Panc1 (cell line): ENCODE results near the gene ASTN2. TPM values are rescaled to one million over a fixed set of nuclear protein-coding genes. Genes with fewer than 3 reads are reported as not detected.

ENCODE experiments used
- ATAC-seq: fragments of 200-7000 bp; cut with Tn5 transposase; 2 replicates; pipeline ENCODE4 v1.9.1; 2020; ENCODE audit warnings: mild to moderate bottlenecking, moderate library complexity
- BruUV-seq: library from RNA; stranded (reverse); fragments of 400-500 nt; replicated peaks from 2 replicates; lab custom pipeline; 2021; lab: Mats Ljungman, UMichigan
- CTCF ChIA-PET: fragments of 300-600 bp; sonication (Branson Sonifier 250); formaldehyde crosslinking; loops from one replicate; lab custom pipeline; 2022; ENCODE audit warnings: antibody characterized with exemption; lab: Charles Lee
- POLR2A ChIA-PET: fragments of 300-600 bp; sonication (Branson Sonifier 250); formaldehyde crosslinking; loops from one replicate; lab custom pipeline; 2022; ENCODE audit warnings: antibody characterized with exemption; lab: Charles Lee
- DNase-seq: peaks from one replicate; pipeline ENCODE4 v3.0.0-alpha.2; 2010; ENCODE audit warnings: low read depth, low spot score
- H3K27ac ChIP-seq: 2 replicates; pipeline ENCODE4 v1.5.1; 2011; ENCODE audit warnings: mild to moderate bottlenecking, low read length, inconsistent platforms
- H3K27me3 ChIP-seq: fragments of 200-500 bp; sonication (Bioruptor generic); 2 replicates; pipeline ENCODE4 v1.6.0; 2014; ENCODE audit warnings: low read length, inconsistent platforms; ENCODE audit not compliant: control insufficient read depth, insufficient read depth
- H3K36me3 ChIP-seq: fragments of 200-500 bp; sonication (Bioruptor generic); 2 replicates; pipeline ENCODE4 v1.5.1; 2014; ENCODE audit warnings: inconsistent platforms, mild to moderate bottlenecking, low read length, moderate library complexity; ENCODE audit not compliant: control insufficient read depth, insufficient read depth
- H3K4me1 ChIP-seq: 2 replicates; pipeline ENCODE4 v1.5.1; 2011; ENCODE audit warnings: inconsistent platforms, mild to moderate bottlenecking, low read length, moderate library complexity; ENCODE audit not compliant: control insufficient read depth, insufficient read depth
- H3K4me3 ChIP-seq, 2 experiments: 2 replicates each; pipeline ENCODE4 v1.5.1; 2011 to 2012; ENCODE audit warnings: low read depth in 2 of 2, low read length in 2 of 2, mild to moderate bottlenecking in 2 of 2, inconsistent platforms in 1 of 2, moderate library complexity in 1 of 2
- H3K9me3 ChIP-seq: fragments of 200-500 bp; sonication (Bioruptor generic); 2 replicates; pipeline ENCODE4 v1.5.1; 2014; ENCODE audit warnings: low read depth, mild to moderate bottlenecking, inconsistent platforms, low read length, moderate library complexity; ENCODE audit not compliant: control insufficient read depth, insufficient read depth
- POLR2AphosphoS5 ChIP-seq: IDR thresholded peaks from 2 replicates; pipeline ENCODE4 v1.6.1; 2012; ENCODE audit warnings: mild to moderate bottlenecking, low read depth, low read length, moderate library complexity
- SIN3A ChIP-seq: IDR thresholded peaks from 2 replicates; pipeline ENCODE4 v1.6.1; 2012; ENCODE audit warnings: low read depth, mild to moderate bottlenecking, low read length, moderate library complexity, borderline replicate concordance; ENCODE audit not compliant: insufficient read depth
- TCF7L2 ChIP-seq: IDR thresholded peaks from 2 replicates; pipeline ENCODE4 v1.6.1; 2011; ENCODE audit warnings: mild to moderate bottlenecking, low read depth, low read length, inconsistent platforms
- in situ Hi-C: cut with HindIII; loops from 2 replicates; pipeline ENCODE4 v1.10.0; 2016; ENCODE audit warnings: low sequenced_read_pairs, low pct_unique_long_range_greater_than_20kb
- intact Hi-C: fragments of 100-400 bp; cut with micrococcal nuclease; formaldehyde crosslinking; loops from one replicate; pipeline ENCODE4 v1.10.0; 2022; ENCODE audit not compliant: unreplicated experiment
- total RNA-seq: library from RNA; stranded (reverse); gene quantifications from one replicate; pipeline ENCODE4 v1.2.1, GENCODE V29; 2021; ENCODE audit not compliant: unreplicated experiment
- TF ChIP-seq, protein P1 (sequence below), 2 experiments: IDR thresholded peaks; 2 replicates each; pipeline ENCODE4 v1.6.1; 2011 to 2012; ENCODE audit warnings: low read depth in 2 of 2, control low read depth in 1 of 2, low read length in 1 of 2, mild to moderate bottlenecking in 1 of 2, moderate library complexity in 1 of 2; ENCODE audit not compliant: insufficient read depth in 1 of 2
- TF ChIP-seq, protein P2 (sequence below): fragments of 450-650 bp; IDR thresholded peaks from 2 replicates; pipeline ENCODE4 v1.5.1; 2017; ENCODE audit warnings: mild to moderate bottlenecking

Gene ASTN2
- total RNA-seq, 1 experiment from 2014 or later = 3.9 TPM

DNA sequence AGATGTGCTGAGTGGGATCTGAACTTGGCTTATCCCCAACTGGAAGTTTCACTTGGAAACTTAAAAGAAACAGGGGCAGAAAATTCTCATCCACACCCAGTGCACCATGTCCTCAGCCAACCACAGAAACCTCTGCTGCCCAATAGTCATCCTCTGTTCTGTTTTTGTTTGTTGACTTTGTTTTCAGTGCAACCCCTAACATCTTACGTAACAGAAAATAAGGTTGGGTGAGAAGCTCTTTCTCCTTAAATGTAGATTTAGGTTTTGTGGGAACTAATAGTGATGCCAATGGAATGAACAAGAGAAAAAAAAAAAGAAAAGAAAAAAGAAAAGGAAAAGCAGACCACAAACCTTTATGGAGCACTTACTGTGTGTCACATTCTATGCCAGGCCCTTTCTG lies 998.4 kb downstream of the ASTN2 start:
- in situ Hi-C loops (no loop called here), intact Hi-C loops (no loop called here)
- CTCF ChIA-PET = no interaction called here
- Histone ChIP-seq H3K9me3 (no peaks in the 10 kb centered on the region), H3K4me3 (no peak overlapping the region), H3K27me3 (no peaks in the 10 kb centered on the region), H3K27ac (no peak overlapping the region), H3K4me1 (no peaks in the 10 kb centered on the region), H3K36me3 (no peaks in the 10 kb centered on the region)
- ATAC-seq (no peak), DNase-seq (no peak)
- POLR2A ChIA-PET = interaction anchor here (0.7 kb wide), 1 partner anchor 17 kb away, joined by 5 read pairs; no protein-coding TSS in a partner anchor
- BruUV-seq = no TSS peak
- no peak for TF ChIP-seq POLR2AphosphoS5
- TF ChIP-seq TCF7L2 = no peak
- TF ChIP-seq SIN3A = no peak
- TF ChIP-seq, protein P1, sequence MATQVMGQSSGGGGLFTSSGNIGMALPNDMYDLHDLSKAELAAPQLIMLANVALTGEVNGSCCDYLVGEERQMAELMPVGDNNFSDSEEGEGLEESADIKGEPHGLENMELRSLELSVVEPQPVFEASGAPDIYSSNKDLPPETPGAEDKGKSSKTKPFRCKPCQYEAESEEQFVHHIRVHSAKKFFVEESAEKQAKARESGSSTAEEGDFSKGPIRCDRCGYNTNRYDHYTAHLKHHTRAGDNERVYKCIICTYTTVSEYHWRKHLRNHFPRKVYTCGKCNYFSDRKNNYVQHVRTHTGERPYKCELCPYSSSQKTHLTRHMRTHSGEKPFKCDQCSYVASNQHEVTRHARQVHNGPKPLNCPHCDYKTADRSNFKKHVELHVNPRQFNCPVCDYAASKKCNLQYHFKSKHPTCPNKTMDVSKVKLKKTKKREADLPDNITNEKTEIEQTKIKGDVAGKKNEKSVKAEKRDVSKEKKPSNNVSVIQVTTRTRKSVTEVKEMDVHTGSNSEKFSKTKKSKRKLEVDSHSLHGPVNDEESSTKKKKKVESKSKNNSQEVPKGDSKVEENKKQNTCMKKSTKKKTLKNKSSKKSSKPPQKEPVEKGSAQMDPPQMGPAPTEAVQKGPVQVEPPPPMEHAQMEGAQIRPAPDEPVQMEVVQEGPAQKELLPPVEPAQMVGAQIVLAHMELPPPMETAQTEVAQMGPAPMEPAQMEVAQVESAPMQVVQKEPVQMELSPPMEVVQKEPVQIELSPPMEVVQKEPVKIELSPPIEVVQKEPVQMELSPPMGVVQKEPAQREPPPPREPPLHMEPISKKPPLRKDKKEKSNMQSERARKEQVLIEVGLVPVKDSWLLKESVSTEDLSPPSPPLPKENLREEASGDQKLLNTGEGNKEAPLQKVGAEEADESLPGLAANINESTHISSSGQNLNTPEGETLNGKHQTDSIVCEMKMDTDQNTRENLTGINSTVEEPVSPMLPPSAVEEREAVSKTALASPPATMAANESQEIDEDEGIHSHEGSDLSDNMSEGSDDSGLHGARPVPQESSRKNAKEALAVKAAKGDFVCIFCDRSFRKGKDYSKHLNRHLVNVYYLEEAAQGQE (IDR thresholded peaks at IDR 0.05; ENCODE audit: insufficient read depth in 1 of 2, low read depth in 2 of 2, low read length in 1 of 2) = no peak
- TF ChIP-seq, protein P2, sequence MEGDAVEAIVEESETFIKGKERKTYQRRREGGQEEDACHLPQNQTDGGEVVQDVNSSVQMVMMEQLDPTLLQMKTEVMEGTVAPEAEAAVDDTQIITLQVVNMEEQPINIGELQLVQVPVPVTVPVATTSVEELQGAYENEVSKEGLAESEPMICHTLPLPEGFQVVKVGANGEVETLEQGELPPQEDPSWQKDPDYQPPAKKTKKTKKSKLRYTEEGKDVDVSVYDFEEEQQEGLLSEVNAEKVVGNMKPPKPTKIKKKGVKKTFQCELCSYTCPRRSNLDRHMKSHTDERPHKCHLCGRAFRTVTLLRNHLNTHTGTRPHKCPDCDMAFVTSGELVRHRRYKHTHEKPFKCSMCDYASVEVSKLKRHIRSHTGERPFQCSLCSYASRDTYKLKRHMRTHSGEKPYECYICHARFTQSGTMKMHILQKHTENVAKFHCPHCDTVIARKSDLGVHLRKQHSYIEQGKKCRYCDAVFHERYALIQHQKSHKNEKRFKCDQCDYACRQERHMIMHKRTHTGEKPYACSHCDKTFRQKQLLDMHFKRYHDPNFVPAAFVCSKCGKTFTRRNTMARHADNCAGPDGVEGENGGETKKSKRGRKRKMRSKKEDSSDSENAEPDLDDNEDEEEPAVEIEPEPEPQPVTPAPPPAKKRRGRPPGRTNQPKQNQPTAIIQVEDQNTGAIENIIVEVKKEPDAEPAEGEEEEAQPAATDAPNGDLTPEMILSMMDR = no peak

- intact Hi-C loops = no loop called here
- Histone ChIP-seq H3K4me3 (no peak overlapping the region), H3K4me1 (no peaks in the 10 kb centered on the region), H3K27me3 (no peaks in the 10 kb centered on the region), H3K36me3 (no peaks in the 10 kb centered on the region), H3K9me3 (no peaks in the 10 kb centered on the region), H3K27ac (no peak overlapping the region)
- in situ Hi-C loops = no loop called here
- POLR2A ChIA-PET = no interaction called here
- CTCF ChIA-PET = no interaction called here
- DNase-seq (no peak), ATAC-seq (no peak)
- TF ChIP-seq SIN3A = no peak
- no peak for TF ChIP-seq TCF7L2
- TF ChIP-seq, protein P1 (IDR thresholded peaks at IDR 0.05; ENCODE audit: insufficient read depth in 1 of 2, low read depth in 2 of 2, low read length in 1 of 2) = no peak
- TF ChIP-seq POLR2AphosphoS5 = no peak
- TF ChIP-seq, protein P2 = no peak
- BruUV-seq = no TSS peak
Measured at GRCh38 chr9:116414374-116414773, 1000.5 kb downstream of the ASTN2 start.
